OCI-LY7 (cell line): Measurements from ENCODE around the gene HELZ.

Experiments used
- EZH2phosphoT487 ChIP-seq: fragments of 200-600 bp; sonication (generic); IDR thresholded peaks from 2 replicates; pipeline ENCODE4 v1.6.1; 2018; ENCODE audit warnings: low read depth, borderline replicate concordance, mild to moderate bottlenecking, mixed run types, antibody characterized with exemption, low read length, moderate library complexity, mixed read lengths
- TF ChIP-seq, protein P1 (sequence below): fragments of 200-600 bp; sonication (generic); conservative IDR thresholded peaks from 2 replicates; pipeline ENCODE4 v1.5.1; 2014; ENCODE audit warnings: mild to moderate bottlenecking, antibody characterized with exemption, low read length, moderate library complexity, mixed read lengths

- TF ChIP-seq, protein P1, sequence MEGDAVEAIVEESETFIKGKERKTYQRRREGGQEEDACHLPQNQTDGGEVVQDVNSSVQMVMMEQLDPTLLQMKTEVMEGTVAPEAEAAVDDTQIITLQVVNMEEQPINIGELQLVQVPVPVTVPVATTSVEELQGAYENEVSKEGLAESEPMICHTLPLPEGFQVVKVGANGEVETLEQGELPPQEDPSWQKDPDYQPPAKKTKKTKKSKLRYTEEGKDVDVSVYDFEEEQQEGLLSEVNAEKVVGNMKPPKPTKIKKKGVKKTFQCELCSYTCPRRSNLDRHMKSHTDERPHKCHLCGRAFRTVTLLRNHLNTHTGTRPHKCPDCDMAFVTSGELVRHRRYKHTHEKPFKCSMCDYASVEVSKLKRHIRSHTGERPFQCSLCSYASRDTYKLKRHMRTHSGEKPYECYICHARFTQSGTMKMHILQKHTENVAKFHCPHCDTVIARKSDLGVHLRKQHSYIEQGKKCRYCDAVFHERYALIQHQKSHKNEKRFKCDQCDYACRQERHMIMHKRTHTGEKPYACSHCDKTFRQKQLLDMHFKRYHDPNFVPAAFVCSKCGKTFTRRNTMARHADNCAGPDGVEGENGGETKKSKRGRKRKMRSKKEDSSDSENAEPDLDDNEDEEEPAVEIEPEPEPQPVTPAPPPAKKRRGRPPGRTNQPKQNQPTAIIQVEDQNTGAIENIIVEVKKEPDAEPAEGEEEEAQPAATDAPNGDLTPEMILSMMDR: no peak
- TF ChIP-seq EZH2phosphoT487: no peak
Observed at GRCh38 chr17:67246403-67246652, 1.3 kb upstream of the HELZ start.
